ENCODE data around the gene FZR1. TPM values are rescaled to one million over a fixed set of nuclear protein-coding genes. Genes with fewer than 3 reads are reported as not detected.

The FZR1 gene
- total RNA-seq, 1 donor from 2014 or later, result 16.4 TPM

- no peaks in the 10 kb centered on the region for H3K79me2 ChIP-seq (ENCODE audit: low read depth)
- H3K27me3 ChIP-seq, result no peaks in the 10 kb centered on the region
- no peaks in the 10 kb centered on the region for H3K9me3 Mint-ChIP-seq
- H3K36me3 ChIP-seq, result no peaks in the 10 kb centered on the region
- H2AFZ ChIP-seq (replicated peaks), result no peak overlapping the region
- H3K27ac ChIP-seq, result no peak overlapping the region
- no peak for DNase-seq (ENCODE audit: low spot score)
- H3K4me1 ChIP-seq, result no peaks in the 10 kb centered on the region
- no peak overlapping the region for H3K4me3 ChIP-seq
- H3K27ac Mint-ChIP-seq, result peak overlapping the region; percentile 46
- no peaks in the 10 kb centered on the region for H3K9me3 ChIP-seq (ENCODE audit: low read depth)
- H3K9ac ChIP-seq, result no peak overlapping the region
- H3K4me3 Mint-ChIP-seq, result peak overlapping the region; percentile 21
- peaks cover 13% of the 10 kb centered on the region for H3K36me3 Mint-ChIP-seq
- H3F3A ChIP-seq (ENCODE audit: low read depth), result peaks cover 6% of the 10 kb centered on the region
- H4K20me1 ChIP-seq (ENCODE audit: low read depth), result peaks cover 31% of the 10 kb centered on the region
- peaks cover 13% of the 10 kb centered on the region for H3K4me1 Mint-ChIP-seq
- no peak overlapping the region for H3K4me2 ChIP-seq
- TF ChIP-seq EZH2 (IDR thresholded peaks at IDR 0.05) (no peak), EZH2phosphoT487 (IDR thresholded peaks at IDR 0.05) (no peak)
- TF ChIP-seq, protein P1, sequence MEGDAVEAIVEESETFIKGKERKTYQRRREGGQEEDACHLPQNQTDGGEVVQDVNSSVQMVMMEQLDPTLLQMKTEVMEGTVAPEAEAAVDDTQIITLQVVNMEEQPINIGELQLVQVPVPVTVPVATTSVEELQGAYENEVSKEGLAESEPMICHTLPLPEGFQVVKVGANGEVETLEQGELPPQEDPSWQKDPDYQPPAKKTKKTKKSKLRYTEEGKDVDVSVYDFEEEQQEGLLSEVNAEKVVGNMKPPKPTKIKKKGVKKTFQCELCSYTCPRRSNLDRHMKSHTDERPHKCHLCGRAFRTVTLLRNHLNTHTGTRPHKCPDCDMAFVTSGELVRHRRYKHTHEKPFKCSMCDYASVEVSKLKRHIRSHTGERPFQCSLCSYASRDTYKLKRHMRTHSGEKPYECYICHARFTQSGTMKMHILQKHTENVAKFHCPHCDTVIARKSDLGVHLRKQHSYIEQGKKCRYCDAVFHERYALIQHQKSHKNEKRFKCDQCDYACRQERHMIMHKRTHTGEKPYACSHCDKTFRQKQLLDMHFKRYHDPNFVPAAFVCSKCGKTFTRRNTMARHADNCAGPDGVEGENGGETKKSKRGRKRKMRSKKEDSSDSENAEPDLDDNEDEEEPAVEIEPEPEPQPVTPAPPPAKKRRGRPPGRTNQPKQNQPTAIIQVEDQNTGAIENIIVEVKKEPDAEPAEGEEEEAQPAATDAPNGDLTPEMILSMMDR (IDR thresholded peaks at IDR 0.05), result no peak
- peaks cover 12% of the 10 kb centered on the region for H3K27me3 Mint-ChIP-seq (ENCODE audit: insufficient read depth, low read depth)
Observed at GRCh38 chr19:3538258-3538929, 32.3 kb downstream of the FZR1 start.

GRCh38 chr19:3538965-3539755 lies 33.0 kb downstream of the FZR1 start, which contains the start of gene TEKTIP1:
TSS of gene TEKTIP1 (plus strand) at chr19:3539174. CDS start at chr19:3539178, 4 bp downstream.
- Mint-ChIP-seq H3K27ac (peak within 1 kb of the TSS; percentile 46), H3K9me3 (no peaks in the 10 kb centered on the region), H3K4me3 (peak within 1 kb of the TSS; percentile 30), H3K36me3 (peaks cover 10% of the 10 kb centered on the region), H3K4me1 (peaks cover 13% of the 10 kb centered on the region), H3K27me3 (ENCODE audit: insufficient read depth, low read depth) (peaks cover 12% of the 10 kb centered on the region)
- peak; percentile 41 for DNase-seq (ENCODE audit: low spot score)
- Histone ChIP-seq H3K27me3 (no peaks in the 10 kb centered on the region), H3K36me3 (no peaks in the 10 kb centered on the region), H3K9ac (no peak within 1 kb of the TSS), H3K79me2 (ENCODE audit: low read depth) (no peaks in the 10 kb centered on the region), H4K20me1 (ENCODE audit: low read depth) (peaks cover 33% of the 10 kb centered on the region), H3K27ac (no peak within 1 kb of the TSS), H3K4me2 (no peak within 1 kb of the TSS), H3K9me3 (ENCODE audit: low read depth) (no peaks in the 10 kb centered on the region), H3F3A (ENCODE audit: low read depth) (peaks cover 6% of the 10 kb centered on the region), H3K4me3 (no peak within 1 kb of the TSS), H3K4me1 (no peaks in the 10 kb centered on the region), H2AFZ (replicated peaks) (no peak within 1 kb of the TSS)
- TF ChIP-seq EZH2 (IDR thresholded peaks at IDR 0.05) (no peak), EZH2phosphoT487 (IDR thresholded peaks at IDR 0.05) (no peak)
- TF ChIP-seq, protein P1 (IDR thresholded peaks at IDR 0.05), result no peak

DNA sequence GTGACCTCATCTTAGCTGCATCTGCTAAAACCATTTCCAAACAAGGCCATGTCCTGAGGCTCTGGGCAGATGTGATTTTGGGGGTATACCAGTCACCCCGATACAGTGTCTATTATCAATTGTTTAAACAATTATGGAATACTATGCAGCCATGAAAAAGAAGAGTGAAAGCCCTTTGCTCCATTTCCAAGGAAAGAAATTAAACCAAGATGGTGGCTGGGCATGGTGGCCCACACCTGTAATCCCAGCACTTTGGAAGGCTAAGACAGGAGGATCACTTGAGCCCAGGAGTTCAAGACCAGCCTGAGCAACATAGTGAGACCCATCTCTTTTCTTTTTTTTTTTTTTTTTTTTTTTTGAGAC lies 33.6 kb downstream of the FZR1 start:
- H3K36me3 ChIP-seq, result no peaks in the 10 kb centered on the region
- peaks cover 6% of the 10 kb centered on the region for H3F3A ChIP-seq (ENCODE audit: low read depth)
- no peak overlapping the region for H3K9ac ChIP-seq
- no peak overlapping the region for H3K4me2 ChIP-seq
- H3K27me3 ChIP-seq, result no peaks in the 10 kb centered on the region
- no peaks in the 10 kb centered on the region for H3K4me1 ChIP-seq
- no peaks in the 10 kb centered on the region for H3K9me3 ChIP-seq (ENCODE audit: low read depth)
- Mint-ChIP-seq H3K4me1 (peaks cover 13% of the 10 kb centered on the region), H3K4me3 (peak overlapping the region; percentile 30), H3K9me3 (no peaks in the 10 kb centered on the region), H3K27ac (no peak overlapping the region), H3K36me3 (peaks cover 8% of the 10 kb centered on the region), H3K27me3 (ENCODE audit: insufficient read depth, low read depth) (peaks cover 12% of the 10 kb centered on the region)
- H3K4me3 ChIP-seq, result no peak overlapping the region
- DNase-seq (ENCODE audit: low spot score), result no peak
- H3K79me2 ChIP-seq (ENCODE audit: low read depth), result no peaks in the 10 kb centered on the region
- TF ChIP-seq EZH2 (IDR thresholded peaks at IDR 0.05), result no peak
- peaks cover 37% of the 10 kb centered on the region for H4K20me1 ChIP-seq (ENCODE audit: low read depth)
- no peak overlapping the region for H2AFZ ChIP-seq (replicated peaks)
- no peak overlapping the region for H3K27ac ChIP-seq
